B cell (primary cell): Measurements from ENCODE around the gene ELOVL6. TPM values are rescaled to one million over a fixed set of nuclear protein-coding genes. Genes with fewer than 3 reads are reported as not detected.

Source experiments
- ATAC-seq: fragments of 200-7000 bp; cut with Tn5 transposase; one replicate; pipeline ENCODE4 v1.10.0; 2021; ENCODE audit warnings: low read depth, mild to moderate bottlenecking, moderate number of reproducible peaks, moderate library complexity
- CTCF ChIA-PET: fragments of 350-600 bp; sonication (Branson Sonifier 250); formaldehyde crosslinking; loops from one replicate; lab custom pipeline; 2021; ENCODE audit warnings: antibody characterized with exemption, inconsistent platforms; lab: Charles Lee
- POLR2A ChIA-PET: fragments of 350-600 bp; sonication (Branson Sonifier 250); formaldehyde crosslinking; loops from one replicate; lab custom pipeline; 2021; ENCODE audit warnings: antibody characterized with exemption; lab: Charles Lee
- DNase-seq: peaks from one replicate; pipeline ENCODE4 v3.0.0; 2013
- H2AFZ ChIP-seq: 2 replicates; pipeline ENCODE4 v1.6.1; 2012; ENCODE audit warnings: mild to moderate bottlenecking, low read depth, low read length; ENCODE audit not compliant: insufficient read depth, poor library complexity, severe bottlenecking
- H3K27ac ChIP-seq, 2 donors: 1 replicate in 1 of 2; 2 replicates in 1 of 2; pipeline ENCODE4 v1.5.1; 2012 to 2013; ENCODE audit warnings: low read length in 2 of 2, mild to moderate bottlenecking in 2 of 2, moderate library complexity in 1 of 2
- H3K27me3 ChIP-seq, 4 experiments: fragments of 200-600 bp in 1 of 4; sonication (generic) in 1 of 4; replicated peaks in 1 of 4; 1 replicate in 2 of 4; 2 replicates in 2 of 4; pipeline versions ENCODE4 v1.6.1 to v1.7.0; 2013 to 2016; ENCODE audit warnings: low read length in 3 of 4, mild to moderate bottlenecking in 2 of 4, mixed read lengths in 1 of 4, moderate library complexity in 1 of 4; ENCODE audit not compliant: insufficient read depth in 4 of 4, control insufficient read depth in 3 of 4; ENCODE audit errors: control extremely low read depth in 1 of 4
- H3K36me3 ChIP-seq, 2 experiments: replicated peaks in 1 of 2; 1 replicate in 1 of 2; 2 replicates in 1 of 2; pipeline versions ENCODE4 v1.6.1 to v1.7.1; 2013; ENCODE audit warnings: low read length in 1 of 2; ENCODE audit not compliant: insufficient read depth in 2 of 2, control insufficient read depth in 1 of 2; ENCODE audit errors: control extremely low read depth in 1 of 2, extremely low read depth in 1 of 2
- H3K4me1 ChIP-seq, 2 donors: fragments of 200-600 bp in 1 of 2; sonication (generic) in 1 of 2; 1 replicate in 1 of 2; 2 replicates in 1 of 2; pipeline versions ENCODE4 v1.5.1 to v1.6.1; 2013 to 2017; ENCODE audit warnings: low read length in 2 of 2; ENCODE audit not compliant: control insufficient read depth in 2 of 2, insufficient read depth in 2 of 2
- H3K4me2 ChIP-seq: replicated peaks from 2 replicates; pipeline ENCODE3; 2012; ENCODE audit warnings: mild to moderate bottlenecking, low read depth, low read length; ENCODE audit not compliant: poor library complexity, severe bottlenecking
- H3K4me3 ChIP-seq, 5 experiments: fragments of 200-600 bp in 1 of 5; sonication (generic) in 1 of 5; 1 replicate in 3 of 5; 2 replicates in 2 of 5; pipeline versions ENCODE4 v1.5.1 to v1.7.0; 2011 to 2016; ENCODE audit warnings: low read length in 4 of 5, mild to moderate bottlenecking in 4 of 5, low read depth in 2 of 5, control low read depth in 1 of 5, moderate library complexity in 1 of 5; ENCODE audit not compliant: insufficient read depth in 1 of 5; ENCODE audit errors: control extremely low read depth in 1 of 5, extremely low read depth in 1 of 5
- H3K79me2 ChIP-seq: fragments of 200-600 bp; sonication (generic); one replicate; pipeline ENCODE4 v1.6.0; 2016; ENCODE audit warnings: low read length; ENCODE audit not compliant: control insufficient read depth, insufficient read depth
- H3K9ac ChIP-seq: fragments of 200-600 bp; sonication (generic); 2 replicates; pipeline ENCODE4 v1.6.1; 2017; ENCODE audit warnings: mild to moderate bottlenecking, low read length, moderate library complexity
- H3K9me3 ChIP-seq, 3 donors: one replicate each; pipeline versions ENCODE4 v1.6.1 to v1.7.1; 2013; ENCODE audit warnings: low read length in 2 of 3; ENCODE audit not compliant: control insufficient read depth in 2 of 3, insufficient read depth in 1 of 3; ENCODE audit errors: control extremely low read depth in 1 of 3
- H4K20me1 ChIP-seq: 2 replicates; pipeline ENCODE4 v1.6.0; 2012; ENCODE audit warnings: mild to moderate bottlenecking, low read length; ENCODE audit not compliant: insufficient read depth, control insufficient read depth, poor library complexity, severe bottlenecking
- H3K27ac Mint-ChIP-seq: one replicate; pipeline ENCODE4 v1.8.0; 2021; ENCODE audit warnings: mixed read lengths
- H3K27me3 Mint-ChIP-seq: one replicate; pipeline ENCODE4 v1.8.0; 2021; ENCODE audit warnings: mixed read lengths
- H3K4me1 Mint-ChIP-seq: one replicate; pipeline ENCODE4 v1.8.0; 2021; ENCODE audit warnings: mixed read lengths
- H3K4me3 Mint-ChIP-seq: one replicate; pipeline ENCODE4 v1.8.0; 2021; ENCODE audit warnings: mixed read lengths
- H3K9me3 Mint-ChIP-seq: one replicate; pipeline ENCODE4 v1.8.0; 2022; ENCODE audit warnings: mixed read lengths; ENCODE audit not compliant: insufficient read depth
- CTCF ChIP-seq: fragments of 200-600 bp; IDR thresholded peaks from one replicate; pipeline ENCODE4 v1.8.0; 2022; ENCODE audit warnings: antibody characterized with exemption, mild to moderate bottlenecking
- EZH2 ChIP-seq: IDR thresholded peaks from 2 replicates; pipeline ENCODE4 v1.6.1; 2012; ENCODE audit warnings: borderline replicate concordance, low read depth, mild to moderate bottlenecking, moderate library complexity, low read length; ENCODE audit not compliant: insufficient read depth, poor library complexity, severe bottlenecking
- WGBS: methylation state at CpG from one replicate; pipeline ENCODE4 v1.1.5; 2013; ENCODE audit warnings: missing lambda C conversion rate; ENCODE audit not compliant: insufficient coverage; 5-methylcytosine and 5-hydroxymethylcytosine counted together
- intact Hi-C: fragments of 100-400 bp; cut with micrococcal nuclease; formaldehyde crosslinking; loops from one replicate; pipeline ENCODE4 v1.10.0; 2022
- polyA plus RNA-seq: library from polyadenylated mRNA; depleted of rRNA; stranded (reverse); fragments of >200 nt; gene quantifications from 2 replicates; pipeline ENCODE4 v1.2.3, GENCODE V29; 2012
- total RNA-seq, 2 donors: library from RNA; stranded (reverse); fragments of 120-200 nt in 1 of 2; gene quantifications; 1 replicate in 1 of 2; 2 replicates in 1 of 2; pipeline versions ENCODE4 v1.2.3 to v1.2.4, GENCODE V29; 2013 to 2022

Gene ELOVL6
- total and polyA plus RNA-seq, 2 donors (not counting 1 experiment from before 2014, with no cell fraction given), result 0.10 to 0.22 TPM

- H3K4me2 ChIP-seq, result no peak overlapping the region
- no peak overlapping the region for H3K27ac ChIP-seq
- TF ChIP-seq CTCF (no peak), EZH2 (no peak)
- no peak for DNase-seq
- no peaks in the 10 kb centered on the region for H3K4me1 ChIP-seq
- H2AFZ ChIP-seq, result no peak overlapping the region
- no peak overlapping the region for H3K9ac ChIP-seq
- Mint-ChIP-seq H3K27ac (no peak overlapping the region), H3K4me3 (no peak overlapping the region), H3K9me3 (no peaks in the 10 kb centered on the region), H3K27me3 (peaks cover 3% of the 10 kb centered on the region), H3K4me1 (no peaks in the 10 kb centered on the region)
- ChIA-PET CTCF (no interaction called here), POLR2A (no interaction called here)
- H4K20me1 ChIP-seq, result no peaks in the 10 kb centered on the region
- WGBS, result 82% methylated on average over 1 of the region's 4 CpGs
- H3K27me3 ChIP-seq, result no peaks in the 10 kb centered on the region
- H3K36me3 ChIP-seq, result no peaks in the 10 kb centered on the region
- intact Hi-C loops, result no loop called here
- H3K4me3 ChIP-seq, result no peak overlapping the region
- H3K9me3 ChIP-seq, result no peaks in the 10 kb centered on the region
- no peaks in the 10 kb centered on the region for H3K79me2 ChIP-seq
- no peak for ATAC-seq
Measured at GRCh38 chr4:110231869-110232268, 33.5 kb upstream of the ELOVL6 start.

GRCh38 chr4:110229266-110229665 is 30.9 kb upstream of the ELOVL6 start:
- H2AFZ ChIP-seq, result no peak overlapping the region
- POLR2A ChIA-PET, result no interaction called here
- H3K4me3 Mint-ChIP-seq, result no peak overlapping the region
- H3K9me3 Mint-ChIP-seq, result no peaks in the 10 kb centered on the region
- H3K27ac Mint-ChIP-seq, result no peak overlapping the region
- no peak for ATAC-seq
- H3K4me1 Mint-ChIP-seq, result no peaks in the 10 kb centered on the region
- H3K27me3 Mint-ChIP-seq, result peaks cover 3% of the 10 kb centered on the region
- TF ChIP-seq CTCF (no peak), EZH2 (no peak)
- no peak overlapping the region for H3K9ac ChIP-seq
- H3K9me3 ChIP-seq, result no peaks in the 10 kb centered on the region
- no peaks in the 10 kb centered on the region for H3K36me3 ChIP-seq
- no peaks in the 10 kb centered on the region for H4K20me1 ChIP-seq
- CTCF ChIA-PET, result no interaction called here
- H3K27ac ChIP-seq, result no peak overlapping the region
- DNase-seq, result no peak
- no peaks in the 10 kb centered on the region for H3K4me1 ChIP-seq
- no peak overlapping the region for H3K4me3 ChIP-seq
- intact Hi-C loops, result no loop called here
- no peaks in the 10 kb centered on the region for H3K27me3 ChIP-seq
- no CpG with 5 or more reads among the region's 2 CpGs for WGBS
- no peak overlapping the region for H3K4me2 ChIP-seq
- no peaks in the 10 kb centered on the region for H3K79me2 ChIP-seq
